Measurements from ENCODE around the gene VSX1. TPM values are rescaled to one million over a fixed set of nuclear protein-coding genes. Genes with fewer than 3 reads are reported as not detected.
A peak's percentile ranks its signal among the peaks of the same experiment; 100 is the strongest.

The VSX1 gene
- total RNA-seq, 2 donors from 2014 or later: not detected

DNA sequence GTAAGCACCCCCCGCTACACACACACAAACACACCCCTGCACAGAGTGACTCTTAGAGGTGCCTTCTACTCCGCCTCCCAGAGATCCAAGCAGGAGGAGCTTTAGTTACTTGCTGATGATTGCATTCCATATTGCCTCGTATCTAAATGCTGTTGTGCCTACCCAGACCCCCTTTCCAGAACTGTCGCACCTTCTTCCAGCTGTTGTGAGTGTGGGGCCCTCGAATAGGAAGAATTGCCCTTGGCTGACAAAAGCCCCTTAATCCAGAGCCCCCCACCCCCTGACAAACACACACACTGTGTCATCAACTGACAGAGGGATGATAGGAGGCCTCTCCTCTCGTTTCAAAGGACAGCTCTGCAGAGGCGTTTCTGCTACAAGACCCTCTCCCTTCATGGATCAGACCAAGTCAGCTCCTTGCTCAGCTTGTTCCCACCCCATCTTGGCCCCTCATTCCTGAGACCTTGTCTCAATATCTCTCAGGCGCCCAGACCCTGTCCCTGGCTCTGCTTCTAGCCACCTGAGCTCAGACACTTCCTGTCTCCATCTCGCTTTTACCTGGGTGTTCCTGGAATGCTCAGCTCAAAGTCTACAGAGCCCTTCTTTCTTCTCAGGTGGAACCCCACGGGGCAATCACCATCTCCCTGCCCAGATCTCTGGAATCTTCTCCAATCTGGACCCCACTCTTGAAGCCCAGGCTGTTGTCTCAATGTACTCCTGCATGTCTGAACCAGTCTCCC lies 4.0 kb upstream of the VSX1 start:
- H3K27ac ChIP-seq: no peak overlapping the region
- H3K9me3 ChIP-seq: no peaks in the 10 kb centered on the region
- DNase-seq (ENCODE audit: low spot score): no peak
- peaks cover 24 to 44% of the 10 kb centered on the region in 2 donors for H3K27me3 ChIP-seq
- no peaks in the 10 kb centered on the region for H3K36me3 ChIP-seq
- TF ChIP-seq, protein P1, sequence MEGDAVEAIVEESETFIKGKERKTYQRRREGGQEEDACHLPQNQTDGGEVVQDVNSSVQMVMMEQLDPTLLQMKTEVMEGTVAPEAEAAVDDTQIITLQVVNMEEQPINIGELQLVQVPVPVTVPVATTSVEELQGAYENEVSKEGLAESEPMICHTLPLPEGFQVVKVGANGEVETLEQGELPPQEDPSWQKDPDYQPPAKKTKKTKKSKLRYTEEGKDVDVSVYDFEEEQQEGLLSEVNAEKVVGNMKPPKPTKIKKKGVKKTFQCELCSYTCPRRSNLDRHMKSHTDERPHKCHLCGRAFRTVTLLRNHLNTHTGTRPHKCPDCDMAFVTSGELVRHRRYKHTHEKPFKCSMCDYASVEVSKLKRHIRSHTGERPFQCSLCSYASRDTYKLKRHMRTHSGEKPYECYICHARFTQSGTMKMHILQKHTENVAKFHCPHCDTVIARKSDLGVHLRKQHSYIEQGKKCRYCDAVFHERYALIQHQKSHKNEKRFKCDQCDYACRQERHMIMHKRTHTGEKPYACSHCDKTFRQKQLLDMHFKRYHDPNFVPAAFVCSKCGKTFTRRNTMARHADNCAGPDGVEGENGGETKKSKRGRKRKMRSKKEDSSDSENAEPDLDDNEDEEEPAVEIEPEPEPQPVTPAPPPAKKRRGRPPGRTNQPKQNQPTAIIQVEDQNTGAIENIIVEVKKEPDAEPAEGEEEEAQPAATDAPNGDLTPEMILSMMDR (IDR thresholded peaks at IDR 0.05): no peak
- H3K4me1 ChIP-seq: peaks cover 0 to 34% of the 10 kb centered on the region in 2 donors
- no peak overlapping the region for H3K4me3 ChIP-seq

DNA sequence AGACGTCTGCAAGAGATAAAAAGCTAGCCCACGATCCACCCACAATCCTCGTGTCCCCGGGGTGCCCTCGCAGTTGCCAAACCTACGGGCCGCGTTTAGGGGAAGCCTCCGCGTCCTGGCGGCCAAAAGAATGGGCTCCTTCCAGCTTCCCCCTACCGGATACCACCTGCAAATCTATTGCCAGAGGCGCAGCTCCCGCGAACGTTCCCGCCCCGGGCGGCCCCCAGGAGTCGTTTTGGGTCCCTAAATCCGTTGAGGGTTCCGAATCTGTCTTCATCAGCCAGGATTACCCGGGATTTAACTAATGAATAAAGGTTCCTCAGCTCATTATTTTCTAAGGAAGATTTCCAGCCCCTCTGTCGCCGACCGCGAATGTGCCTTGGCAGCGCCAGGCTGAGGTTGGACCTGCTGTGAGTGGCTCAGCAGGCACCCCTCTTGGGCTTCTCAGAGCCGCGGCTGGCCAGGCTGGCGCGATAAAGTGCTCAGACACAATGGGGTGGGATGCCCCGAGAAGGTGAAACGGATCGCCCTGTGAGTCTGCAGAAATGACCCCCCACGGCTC lies 2.8 kb upstream of the VSX1 start:
- H3K27me3 ChIP-seq: peaks cover 24 to 48% of the 10 kb centered on the region in 2 donors
- H3K27ac ChIP-seq: no peak overlapping the region
- H3K36me3 ChIP-seq: no peaks in the 10 kb centered on the region
- TF ChIP-seq, protein P1 (IDR thresholded peaks at IDR 0.05): no peak
- H3K4me1 ChIP-seq: peaks cover 0 to 34% of the 10 kb centered on the region in 2 donors
- no peak for DNase-seq (ENCODE audit: low spot score)
- H3K9me3 ChIP-seq: no peaks in the 10 kb centered on the region
- no peak overlapping the region for H3K4me3 ChIP-seq

DNA sequence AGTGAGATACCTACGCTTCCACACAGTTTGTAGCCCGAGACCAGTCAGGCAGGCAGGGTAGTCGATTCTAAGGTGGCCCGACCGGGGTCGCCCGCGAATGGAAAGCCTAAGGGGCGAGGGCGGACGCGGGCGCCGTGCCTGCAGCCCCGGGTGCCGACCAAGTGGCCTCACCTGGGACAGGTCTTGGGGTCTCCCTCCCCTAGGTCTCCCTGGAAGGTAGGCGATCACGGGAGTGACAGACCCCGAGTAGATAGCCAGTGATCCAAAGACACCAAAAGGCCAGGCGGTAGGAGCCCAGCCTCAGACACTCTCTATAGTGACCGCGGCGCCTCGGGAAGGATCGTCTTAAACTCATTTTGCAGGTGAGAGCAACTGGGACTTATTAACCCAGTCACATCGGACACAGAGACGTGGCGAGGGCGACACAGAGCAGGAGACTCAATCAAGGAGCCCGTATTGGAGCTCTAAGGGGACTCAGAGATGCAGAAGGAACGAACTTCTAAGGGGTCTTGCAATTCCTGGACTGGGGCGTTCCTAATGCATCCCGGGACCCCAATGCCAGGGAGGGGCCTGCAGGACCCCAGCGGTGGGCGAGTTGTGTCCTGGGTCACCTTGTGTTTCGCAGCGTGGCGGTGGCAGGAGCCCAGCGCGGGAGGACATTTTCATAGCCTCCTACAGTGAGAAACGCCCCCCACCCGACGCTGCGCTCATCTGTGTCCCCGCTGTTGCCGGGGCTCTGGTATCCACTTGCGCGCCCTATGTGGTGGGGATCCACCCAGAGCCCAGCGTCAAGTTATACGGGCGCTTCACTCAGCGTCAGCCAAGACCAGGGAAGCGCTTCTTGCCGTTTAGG lies 2.1 kb upstream of the VSX1 start:
- Histone ChIP-seq H3K27ac (no peak overlapping the region), H3K4me3 (no peak overlapping the region), H3K27me3 (peaks cover 24 to 48% of the 10 kb centered on the region in 2 donors), H3K4me1 (peaks cover 0 to 34% of the 10 kb centered on the region in 2 donors), H3K9me3 (no peaks in the 10 kb centered on the region), H3K36me3 (no peaks in the 10 kb centered on the region)
- TF ChIP-seq, protein P1 (IDR thresholded peaks at IDR 0.05): no peak
- no peak for DNase-seq (ENCODE audit: low spot score)

DNA sequence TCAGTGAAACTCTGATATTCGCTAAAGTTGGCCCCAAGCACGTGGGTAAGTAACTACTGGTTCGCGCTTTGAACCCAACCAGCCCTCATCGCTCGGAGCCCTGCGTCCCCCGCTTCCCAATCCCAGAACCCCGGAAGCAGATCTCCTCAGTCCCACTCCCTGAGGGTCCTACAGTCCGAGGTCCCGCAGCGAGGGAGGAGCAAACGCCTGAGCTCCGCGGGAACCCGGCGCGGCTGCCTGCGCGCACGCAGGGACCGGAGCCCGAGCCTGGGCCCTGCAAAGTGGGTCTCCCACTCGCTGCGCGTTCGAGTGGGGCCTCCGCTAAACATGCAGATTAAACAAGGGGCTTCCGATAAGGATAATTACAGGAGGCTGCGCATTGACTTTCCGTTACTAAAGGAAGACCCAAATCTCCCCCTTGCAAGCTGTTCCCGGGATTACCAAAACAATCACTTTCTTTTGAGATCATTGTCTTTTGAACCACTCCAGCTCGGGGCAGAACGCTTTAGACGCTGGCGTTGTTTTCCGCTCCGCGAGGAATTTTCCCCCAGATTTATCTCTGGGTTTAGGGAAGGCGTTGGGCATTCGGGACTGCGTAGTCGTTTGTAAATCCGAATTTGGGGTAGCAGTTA lies 1.3 kb upstream of the VSX1 start:
- peaks cover 24 to 48% of the 10 kb centered on the region in 2 donors for H3K27me3 ChIP-seq
- no peaks in the 10 kb centered on the region for H3K36me3 ChIP-seq
- DNase-seq (ENCODE audit: low spot score): no peak
- no peak overlapping the region for H3K4me3 ChIP-seq
- H3K27ac ChIP-seq: no peak overlapping the region
- peaks cover 0 to 34% of the 10 kb centered on the region in 2 donors for H3K4me1 ChIP-seq
- TF ChIP-seq, protein P1 (IDR thresholded peaks at IDR 0.05): no peak
- H3K9me3 ChIP-seq: no peaks in the 10 kb centered on the region

DNA sequence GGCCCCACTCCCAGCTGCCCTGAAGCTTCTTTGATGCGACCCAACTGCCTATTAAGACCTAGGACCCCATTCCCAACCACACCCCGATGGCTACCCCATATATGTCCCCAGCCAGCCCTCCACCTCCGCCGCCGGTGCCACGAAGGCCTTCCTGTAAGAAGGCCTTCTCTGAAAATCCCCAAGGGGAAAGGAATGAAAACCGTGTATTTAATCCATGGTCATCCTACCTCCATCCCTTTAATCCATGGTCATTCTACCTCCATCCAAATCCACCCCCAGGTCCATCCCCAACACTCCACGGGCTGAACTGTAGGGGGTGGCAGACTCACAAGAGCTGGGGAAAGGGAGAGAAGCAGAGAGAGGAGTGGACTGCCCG lies 545 bp upstream of the VSX1 start:
- Histone ChIP-seq H3K36me3 (no peaks in the 10 kb centered on the region), H3K27me3 (peaks cover 24 to 48% of the 10 kb centered on the region in 2 donors), H3K9me3 (no peaks in the 10 kb centered on the region), H3K4me3 (no peak overlapping the region), H3K27ac (no peak overlapping the region), H3K4me1 (peaks cover 0 to 41% of the 10 kb centered on the region in 2 donors)
- TF ChIP-seq, protein P1 (IDR thresholded peaks at IDR 0.05): no peak
- peak; percentile 34 for DNase-seq (ENCODE audit: low spot score)

Data from right atrium auricular region (tissue), 2 donors.